Measurements from ENCODE around the gene ACD.

The ACD gene

GRCh38 chr16:67704110-67704509 lies 44.0 kb upstream of the ACD start:
- no peaks in the 10 kb centered on the region for H3K27me3 ChIP-seq
- intact Hi-C loops (cut with DNase I; ENCODE audit: low total_unique reads): no loop called here

GRCh38 chr16:67703626-67704025 lies 43.6 kb upstream of the ACD start:
- no peak for DNase-seq
- H3K9me3 ChIP-seq: no peaks in the 10 kb centered on the region
- no peaks in the 10 kb centered on the region for H3K4me1 ChIP-seq
- intact Hi-C loops (cut with DNase I; ENCODE audit: low total_unique reads): no loop called here
- H3K36me3 ChIP-seq: no peaks in the 10 kb centered on the region
- no peak overlapping the region for H3K27ac ChIP-seq
- H3K4me3 ChIP-seq: no peak overlapping the region
- no peak for TF ChIP-seq CTCF (IDR thresholded peaks at IDR 0.05)
- H3K27me3 ChIP-seq: no peaks in the 10 kb centered on the region

More at GRCh38 chr16:67704110-67704509, 44.0 kb upstream of the ACD start:
- no peak overlapping the region for H3K27ac ChIP-seq
- DNase-seq: no peak
- no peaks in the 10 kb centered on the region for H3K9me3 ChIP-seq
- no peaks in the 10 kb centered on the region for H3K4me1 ChIP-seq
- no peaks in the 10 kb centered on the region for H3K36me3 ChIP-seq
- no peak overlapping the region for H3K4me3 ChIP-seq
- TF ChIP-seq CTCF (IDR thresholded peaks at IDR 0.05): no peak

- no peak for TF ChIP-seq CTCF (IDR thresholded peaks at IDR 0.05)
- Histone ChIP-seq H3K4me3 (no peak overlapping the region), H3K27me3 (no peaks in the 10 kb centered on the region), H3K36me3 (peaks cover 0 to 10% (median 0%) of the 10 kb centered on the region in 3 donors), H3K27ac (no peak overlapping the region), H3K4me1 (no peaks in the 10 kb centered on the region), H3K9me3 (no peaks in the 10 kb centered on the region)
- DNase-seq: no peak
- intact Hi-C loops (cut with DNase I; ENCODE audit: low total_unique reads): no loop called here
Measured at GRCh38 chr16:67702130-67702529, 42.1 kb upstream of the ACD start.

- H3K4me1 ChIP-seq: no peaks in the 10 kb centered on the region
- intact Hi-C loops (cut with DNase I; ENCODE audit: low total_unique reads): no loop called here
- H3K4me3 ChIP-seq: no peak overlapping the region
- no peak overlapping the region for H3K27ac ChIP-seq
- H3K9me3 ChIP-seq: no peaks in the 10 kb centered on the region
- DNase-seq: no peak
- no peak for TF ChIP-seq CTCF (IDR thresholded peaks at IDR 0.05)
- no peaks in the 10 kb centered on the region for H3K27me3 ChIP-seq
- peaks cover 0 to 10% (median 0%) of the 10 kb centered on the region in 3 donors for H3K36me3 ChIP-seq
Measured at GRCh38 chr16:67701420-67701819, 41.4 kb upstream of the ACD start.

GRCh38 chr16:67699265-67699664 lies 39.2 kb upstream of the ACD start:
- TF ChIP-seq CTCF (IDR thresholded peaks at IDR 0.05): no peak
- intact Hi-C loops (cut with DNase I; ENCODE audit: low total_unique reads): no loop called here
- H3K9me3 ChIP-seq: no peaks in the 10 kb centered on the region
- H3K4me3 ChIP-seq: no peak overlapping the region
- H3K4me1 ChIP-seq: no peaks in the 10 kb centered on the region
- H3K27ac ChIP-seq: no peak overlapping the region
- no peaks in the 10 kb centered on the region for H3K27me3 ChIP-seq
- DNase-seq: no peak
- peaks cover 0 to 10% (median 0%) of the 10 kb centered on the region in 3 donors for H3K36me3 ChIP-seq
